Right ventricle myocardium superior (tissue), 1 donor: Measurements from ENCODE around the gene GSTM5. TPM values are rescaled to one million over a fixed set of nuclear protein-coding genes. Genes with fewer than 3 reads are reported as not detected.
"Not testable (repeated sequence)": the region's sequence is repeated elsewhere in the genome, so short reads cannot be mapped to it uniquely, and the experiment has no call there.

ENCODE experiments used
- ATAC-seq: fragments of 200-7000 bp; cut with Tn5 transposase; one replicate; pipeline ENCODE4 v1.9.1; 2020; ENCODE audit warnings: mild to moderate bottlenecking; ENCODE audit not compliant: poor library complexity
- DNase-seq: peaks from one replicate; pipeline ENCODE4 v3.0.0-alpha.2; 2020
- intact Hi-C: fragments of 100-400 bp; cut with DNase I; formaldehyde crosslinking; loops from one replicate; pipeline ENCODE4 v1.11.2; 2022
- total RNA-seq: library from RNA; stranded (reverse); fragmentation: NEBNext Ultra II Directional; extraction: Animal tissue kit (Norgen Biotek cat#: 25700); gene quantifications from one replicate; pipeline ENCODE4 v1.2.1, GENCODE V29; 2021
- donor health status: DM: no; HTN: yes; CAD: no; lungs with severe emphysema.

The GSTM5 gene
- total RNA-seq, 1 donor from 2014 or later: 2.6 TPM

- intact Hi-C loops: loop anchor here (5.0 to 10.0 kb wide), 2 partner anchors 51 to 99 kb away; partner anchors contain the start of genes GSTM2 and GSTM5
- peak; percentile 19 for ATAC-seq
- peak; percentile 25 for DNase-seq
These were observed 54.0 kb downstream of the GSTM5 start for GRCh38 chr1:109765896-109766615.

GRCh38 chr1:109766991-109767636, 55.1 kb downstream of the GSTM5 start:
- intact Hi-C loops: loop anchor here (5.0 to 10.0 kb wide), 2 partner anchors 52 to 100 kb away; partner anchors contain the start of genes GSTM2 and GSTM5
- ATAC-seq: not testable (repeated sequence)
- peak; percentile 24 for DNase-seq

Other genes with a start within 250 kb of the GSTM5 start
- gene SYPL2, start 245.7 kb upstream of the GSTM5 start, total RNA-seq: 28.9 TPM
- gene ATXN7L2, start 228.3 kb upstream of the GSTM5 start, total RNA-seq: 2.4 TPM
- gene CYB561D1, start 218.2 kb upstream of the GSTM5 start, total RNA-seq: 5.3 TPM
- 19.3 TPM for gene AMIGO1, start 202.5 kb upstream of the GSTM5 start, total RNA-seq
- 0.32 TPM for gene GPR61, start 172.4 kb upstream of the GSTM5 start, total RNA-seq
- 2.4 TPM for gene GNAI3, start 163.6 kb upstream of the GSTM5 start, total RNA-seq
- gene GNAT2, start 92.6 kb upstream of the GSTM5 start, total RNA-seq: not detected
- gene AMPD2, start 92.4 kb upstream of the GSTM5 start, total RNA-seq: 11.5 TPM
- 37.3 TPM for gene GSTM4, start 56.2 kb upstream of the GSTM5 start, total RNA-seq
- gene GSTM2, start 44.2 kb upstream of the GSTM5 start, total RNA-seq: 70.8 TPM
- gene GSTM1, start 24.4 kb upstream of the GSTM5 start, total RNA-seq: not detected
- gene GSTM3, start 28.8 kb downstream of the GSTM5 start, total RNA-seq: 112 TPM
- not detected for gene EPS8L3, start 51.7 kb downstream of the GSTM5 start, total RNA-seq
- gene CSF1, start 198.6 kb downstream of the GSTM5 start, total RNA-seq: 16.0 TPM